Cardiac muscle cell (in vitro differentiated cells and primary cell): ENCODE measurements around the gene SLC4A4. TPM values are rescaled to one million over a fixed set of nuclear protein-coding genes. Genes with fewer than 3 reads are reported as not detected.
"Not testable (repeated sequence)": the region's sequence is repeated elsewhere in the genome, so short reads cannot be mapped to it uniquely, and the experiment has no call there.

Experiments used
- DNase-seq, 2 donors: peaks; one replicate each; pipeline versions ENCODE4 v3.0.0 to v3.0.0-alpha.2; 2010 to 2017; ENCODE audit warnings: low read depth in 1 of 2, low spot score in 1 of 2
- H3K27ac ChIP-seq: fragments of 200-600 bp; sonication (generic); 2 replicates; pipeline ENCODE4 v1.5.1; 2016
- H3K27me3 ChIP-seq: fragments of 200-600 bp; sonication (generic); 2 replicates; pipeline ENCODE4 v1.6.0; 2016; ENCODE audit warnings: control low read depth
- H3K36me3 ChIP-seq: fragments of 200-600 bp; sonication (generic); 2 replicates; pipeline ENCODE4 v1.5.1; 2016; ENCODE audit warnings: control low read depth
- H3K4me1 ChIP-seq: fragments of 200-600 bp; sonication (generic); 2 replicates; pipeline ENCODE4 v1.8.1; 2017; ENCODE audit warnings: low read depth, mild to moderate bottlenecking, mixed run types
- H3K4me3 ChIP-seq: fragments of 200-600 bp; sonication (generic); 2 replicates; pipeline ENCODE4 v1.5.1; 2016; ENCODE audit warnings: mild to moderate bottlenecking
- H3K9me3 ChIP-seq: fragments of 200-600 bp; sonication (generic); 2 replicates; pipeline ENCODE4 v1.5.1; 2017; ENCODE audit warnings: low read depth, mild to moderate bottlenecking, control low read depth
- polyA plus RNA-seq: library from polyadenylated mRNA; unstranded; fragments of >200 nt; fragmentation: Nextera tagmentation; extraction: Ambion mirVana; gene quantifications from 2 replicates; pipeline ENCODE4 v1.2.1, GENCODE V29; 2016
- total RNA-seq: library from RNA; depleted of rRNA; stranded (reverse); fragments of >200 nt; gene quantifications from 2 replicates; pipeline ENCODE4 v1.2.3, GENCODE V29; 2016
- TF ChIP-seq, protein P1 (sequence below): IDR thresholded peaks from 2 replicates; pipeline ENCODE4 v1.5.1; 2012; ENCODE audit warnings: low read depth, mild to moderate bottlenecking, low read length

SLC4A4 gene
- total and polyA plus RNA-seq, 2 experiments from 2014 or later, result 12.7 to 31.5 TPM

DNA sequence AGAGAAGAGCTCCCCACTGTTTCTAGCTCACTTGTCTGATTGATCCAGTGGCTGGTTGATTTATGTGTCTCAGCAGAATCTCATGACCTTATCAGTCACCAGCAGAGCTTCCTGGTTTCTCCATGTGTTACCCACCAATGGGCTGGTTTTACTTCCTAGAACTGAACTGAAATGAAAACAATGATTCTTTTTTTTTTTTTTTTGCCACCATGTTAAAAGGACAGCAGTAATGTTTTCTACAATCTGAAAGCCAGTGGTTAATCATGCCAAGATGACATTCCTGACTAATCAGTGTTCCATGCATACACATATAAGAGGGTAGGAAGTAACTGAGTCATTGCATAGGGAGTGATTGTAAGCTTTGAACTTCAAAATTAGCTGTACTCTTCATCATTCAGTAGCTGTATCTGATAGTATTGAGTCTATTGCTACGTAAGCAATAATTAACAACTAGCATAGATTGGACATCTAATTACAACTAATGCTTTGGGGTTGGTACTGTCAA, 67.7 kb downstream of the SLC4A4 start:
- DNase-seq, result peak in 1 of 2 donors; percentile 60
- Histone ChIP-seq H3K4me1 (peaks cover 4% of the 10 kb centered on the region), H3K36me3 (no peaks in the 10 kb centered on the region), H3K4me3 (no peak overlapping the region), H3K9me3 (no peaks in the 10 kb centered on the region), H3K27me3 (no peaks in the 10 kb centered on the region), H3K27ac (no peak overlapping the region)
- TF ChIP-seq, protein P1, sequence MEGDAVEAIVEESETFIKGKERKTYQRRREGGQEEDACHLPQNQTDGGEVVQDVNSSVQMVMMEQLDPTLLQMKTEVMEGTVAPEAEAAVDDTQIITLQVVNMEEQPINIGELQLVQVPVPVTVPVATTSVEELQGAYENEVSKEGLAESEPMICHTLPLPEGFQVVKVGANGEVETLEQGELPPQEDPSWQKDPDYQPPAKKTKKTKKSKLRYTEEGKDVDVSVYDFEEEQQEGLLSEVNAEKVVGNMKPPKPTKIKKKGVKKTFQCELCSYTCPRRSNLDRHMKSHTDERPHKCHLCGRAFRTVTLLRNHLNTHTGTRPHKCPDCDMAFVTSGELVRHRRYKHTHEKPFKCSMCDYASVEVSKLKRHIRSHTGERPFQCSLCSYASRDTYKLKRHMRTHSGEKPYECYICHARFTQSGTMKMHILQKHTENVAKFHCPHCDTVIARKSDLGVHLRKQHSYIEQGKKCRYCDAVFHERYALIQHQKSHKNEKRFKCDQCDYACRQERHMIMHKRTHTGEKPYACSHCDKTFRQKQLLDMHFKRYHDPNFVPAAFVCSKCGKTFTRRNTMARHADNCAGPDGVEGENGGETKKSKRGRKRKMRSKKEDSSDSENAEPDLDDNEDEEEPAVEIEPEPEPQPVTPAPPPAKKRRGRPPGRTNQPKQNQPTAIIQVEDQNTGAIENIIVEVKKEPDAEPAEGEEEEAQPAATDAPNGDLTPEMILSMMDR, result no peak

GRCh38 chr4:71408961-71409360, 70.1 kb downstream of the SLC4A4 start:
- DNase-seq, result not testable (repeated sequence)

DNA sequence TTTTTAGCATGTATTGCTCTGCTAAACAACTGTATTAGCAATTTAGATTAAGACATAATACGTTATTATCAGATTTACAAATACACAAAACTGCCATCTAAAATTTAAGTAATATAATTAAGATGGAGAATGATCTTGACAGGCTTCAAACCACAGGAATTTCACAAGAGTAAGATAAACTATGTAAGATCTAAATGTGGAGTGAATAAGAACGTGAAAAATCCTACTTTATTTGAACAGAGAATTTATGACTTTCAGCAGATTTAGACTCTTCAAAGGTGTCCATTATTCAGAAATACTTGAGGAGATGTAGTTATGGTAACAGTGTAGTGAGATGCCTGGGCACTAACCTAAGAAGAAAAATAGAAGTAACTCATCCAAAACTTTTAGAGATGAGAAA, 73.2 kb downstream of the SLC4A4 start:
- peak in 1 of 2 donors; percentile 13 for DNase-seq
- Histone ChIP-seq H3K4me3 (no peak overlapping the region), H3K4me1 (peaks cover 22% of the 10 kb centered on the region), H3K9me3 (no peaks in the 10 kb centered on the region), H3K27ac (no peak overlapping the region), H3K27me3 (no peaks in the 10 kb centered on the region), H3K36me3 (no peaks in the 10 kb centered on the region)
- TF ChIP-seq, protein P1, result no peak

More at GRCh38 chr4:71408961-71409360, 70.1 kb downstream of the SLC4A4 start:
- H3K4me3 ChIP-seq, H3K4me1 ChIP-seq, H3K27ac ChIP-seq, H3K9me3 ChIP-seq, H3K36me3 ChIP-seq, H3K27me3 ChIP-seq: not testable (repeated sequence)

DNA sequence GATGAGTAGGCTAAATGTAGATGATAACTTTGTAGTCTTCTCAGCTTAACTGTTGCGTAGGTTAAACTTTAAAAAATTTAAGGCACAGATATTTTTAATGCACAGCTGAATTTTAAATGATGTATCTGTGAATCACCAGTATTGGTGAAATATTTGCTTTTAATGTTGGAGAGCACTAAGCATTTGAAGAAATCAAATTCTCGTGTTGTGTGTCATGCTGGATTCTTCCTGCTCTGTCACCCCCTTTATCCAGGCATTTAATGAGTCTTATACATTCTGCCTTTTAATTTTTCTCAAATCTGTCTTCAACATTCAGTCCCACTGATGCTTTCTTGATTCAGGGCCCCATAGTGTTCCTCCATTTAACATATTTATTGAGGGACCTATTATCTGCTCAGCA, 76.7 kb downstream of the SLC4A4 start:
- no peaks in the 10 kb centered on the region for H3K9me3 ChIP-seq
- H3K36me3 ChIP-seq, result no peaks in the 10 kb centered on the region
- no peak overlapping the region for H3K27ac ChIP-seq
- peaks cover 31% of the 10 kb centered on the region for H3K4me1 ChIP-seq
- H3K4me3 ChIP-seq, result no peak overlapping the region
- TF ChIP-seq, protein P1, result no peak
- DNase-seq, result no peak
- no peaks in the 10 kb centered on the region for H3K27me3 ChIP-seq

- Histone ChIP-seq H3K36me3 (no peaks in the 10 kb centered on the region), H3K4me3 (no peak overlapping the region), H3K27me3 (no peaks in the 10 kb centered on the region), H3K9me3 (no peaks in the 10 kb centered on the region), H3K27ac (peak overlapping the region; percentile 82), H3K4me1 (peaks cover 31% of the 10 kb centered on the region)
- TF ChIP-seq, protein P1, result no peak
- peak in 1 of 2 donors; percentile 82 for DNase-seq
Observed at GRCh38 chr4:71417150-71417549, 78.3 kb downstream of the SLC4A4 start.

GRCh38 chr4:71426381-71427042, 87.7 kb downstream of the SLC4A4 start:
- Histone ChIP-seq H3K36me3 (no peaks in the 10 kb centered on the region), H3K4me1 (no peaks in the 10 kb centered on the region), H3K27ac (no peak overlapping the region), H3K4me3 (no peak overlapping the region), H3K27me3 (no peaks in the 10 kb centered on the region), H3K9me3 (no peaks in the 10 kb centered on the region)
- DNase-seq, result no peak
- TF ChIP-seq, protein P1, result no peak
